Liver (tissue), 9 donors: Measurements from ENCODE around the gene FAM120C. TPM values are rescaled to one million over a fixed set of nuclear protein-coding genes. Genes with fewer than 3 reads are reported as not detected.

ENCODE experiments used
- DNase-seq: peaks from one replicate; pipeline ENCODE4 v3.0.0-alpha.2; 2017; ENCODE audit warnings: low spot score
- H3K27ac ChIP-seq, 2 donors: one replicate each; pipeline ENCODE4 v1.7.0; 2013; ENCODE audit warnings: inconsistent platforms in 2 of 2, low read length in 2 of 2, control low read depth in 1 of 2, low read depth in 1 of 2, mild to moderate bottlenecking in 1 of 2
- H3K27me3 ChIP-seq, 4 donors: one replicate each; pipeline versions ENCODE4 v1.6.1 to v1.7.0; 2013; ENCODE audit warnings: low read length in 3 of 4, inconsistent platforms in 1 of 4, mild to moderate bottlenecking in 1 of 4, moderate library complexity in 1 of 4; ENCODE audit not compliant: control insufficient read depth in 4 of 4, insufficient read depth in 4 of 4
- H3K36me3 ChIP-seq, 4 donors: one replicate each; pipeline versions ENCODE4 v1.6.1 to v1.7.0; 2013; ENCODE audit warnings: low read length in 3 of 4, mild to moderate bottlenecking in 3 of 4, low read depth in 1 of 4, moderate library complexity in 1 of 4; ENCODE audit not compliant: control insufficient read depth in 4 of 4, insufficient read depth in 3 of 4
- H3K4me1 ChIP-seq, 4 donors: one replicate each; pipeline versions ENCODE4 v1.6.1 to v1.7.0; 2013; ENCODE audit warnings: low read length in 3 of 4, mild to moderate bottlenecking in 3 of 4, moderate library complexity in 1 of 4; ENCODE audit not compliant: control insufficient read depth in 4 of 4, insufficient read depth in 4 of 4
- H3K4me3 ChIP-seq, 3 donors: one replicate each; pipeline versions ENCODE4 v1.6.1 to v1.7.0; 2013; ENCODE audit warnings: low read length in 3 of 3, control low read depth in 1 of 3, low read depth in 1 of 3, mild to moderate bottlenecking in 1 of 3
- H3K9ac ChIP-seq, 2 donors: one replicate each; pipeline ENCODE4 v1.7.0; 2013; ENCODE audit warnings: low read length in 2 of 2, mild to moderate bottlenecking in 2 of 2, moderate library complexity in 2 of 2, control low read depth in 1 of 2, low read depth in 1 of 2
- H3K9me3 ChIP-seq, 4 donors: one replicate each; pipeline versions ENCODE4 v1.6.1 to v1.7.0; 2013; ENCODE audit warnings: low read length in 3 of 4; ENCODE audit not compliant: control insufficient read depth in 4 of 4
- ATF3 ChIP-seq: IDR thresholded peaks from 2 replicates; pipeline ENCODE4 v1.6.1; 2016; ENCODE audit warnings: antibody characterized with exemption
- CTCF ChIP-seq: fragments of 150-350 bp; IDR thresholded peaks from 2 replicates; pipeline ENCODE4 v1.5.1; 2017; ENCODE audit warnings: improper control_type of control experiment, low read depth, low read length; ENCODE audit not compliant: missing input control
- EGR1 ChIP-seq, 2 donors: IDR thresholded peaks; 2 replicates each; pipeline ENCODE4 v1.6.1; 2016 to 2018; ENCODE audit warnings: antibody characterized with exemption in 2 of 2, low read depth in 2 of 2
- FOXA1 ChIP-seq: IDR thresholded peaks from 2 replicates; pipeline ENCODE4 v1.6.1; 2016; ENCODE audit warnings: antibody characterized with exemption
- FOXA2 ChIP-seq: IDR thresholded peaks from 2 replicates; pipeline ENCODE4 v1.6.1; 2016; ENCODE audit warnings: antibody characterized with exemption
- HNF4A ChIP-seq, 2 donors: conservative IDR thresholded peaks; 2 replicates each; pipeline ENCODE4 v1.6.1; 2016; ENCODE audit warnings: antibody characterized with exemption in 2 of 2, mild to moderate bottlenecking in 2 of 2
- HNF4G ChIP-seq: IDR thresholded peaks from 2 replicates; pipeline ENCODE4 v1.6.1; 2016; ENCODE audit warnings: antibody characterized with exemption
- JUND ChIP-seq, 2 donors: IDR thresholded peaks; 2 replicates each; pipeline ENCODE4 v1.6.1; 2016; ENCODE audit warnings: antibody characterized with exemption in 2 of 2
- MAX ChIP-seq: IDR thresholded peaks from 2 replicates; pipeline ENCODE4 v1.6.1; 2016; ENCODE audit warnings: antibody characterized with exemption
- NR2F2 ChIP-seq: IDR thresholded peaks from 2 replicates; pipeline ENCODE4 v1.6.1; 2016; ENCODE audit warnings: antibody characterized with exemption
- RAD21 ChIP-seq, 2 donors: IDR thresholded peaks; 2 replicates each; pipeline ENCODE4 v1.6.1; 2016; ENCODE audit warnings: antibody characterized with exemption in 2 of 2, mild to moderate bottlenecking in 2 of 2
- REST ChIP-seq: IDR thresholded peaks from 2 replicates; pipeline ENCODE4 v1.6.1; 2016; ENCODE audit warnings: antibody characterized with exemption, mild to moderate bottlenecking
- RXRA ChIP-seq, 2 donors: IDR thresholded peaks; 2 replicates each; pipeline ENCODE4 v1.6.1; 2017 to 2018; ENCODE audit warnings: antibody characterized with exemption in 2 of 2, mild to moderate bottlenecking in 1 of 2
- SP1 ChIP-seq: IDR thresholded peaks from 2 replicates; pipeline ENCODE4 v1.6.1; 2018; ENCODE audit warnings: antibody characterized with exemption, mild to moderate bottlenecking
- TAF1 ChIP-seq: conservative IDR thresholded peaks from 2 replicates; pipeline ENCODE4 v1.6.1; 2016; ENCODE audit warnings: antibody characterized with exemption, mild to moderate bottlenecking
- YY1 ChIP-seq: IDR thresholded peaks from 2 replicates; pipeline ENCODE4 v1.6.1; 2016; ENCODE audit warnings: antibody characterized with exemption, mild to moderate bottlenecking
- ZBTB33 ChIP-seq: IDR thresholded peaks from 2 replicates; pipeline ENCODE4 v1.6.1; 2016; ENCODE audit warnings: antibody characterized with exemption
- WGBS: extraction: QIAGEN DNeasy Blood & Tissue Kit; methylation state at CpG from one replicate; pipeline ENCODE4 v1.1.7; 2013; 5-methylcytosine and 5-hydroxymethylcytosine counted together
- polyA plus RNA-seq, 2 donors: library from polyadenylated mRNA; stranded (reverse) in 1 of 2; unstranded in 1 of 2; fragments of 200-250 nt in 1 of 2; fragments of >200 nt in 1 of 2; fragmentation: Nextera tagmentation in 1 of 2; extraction: Ambion mirVana in 1 of 2; gene quantifications; one replicate each; pipeline versions ENCODE4 v1.2.1 to v1.2.3, GENCODE V29; 2013 to 2015
- total RNA-seq, 2 donors: library from RNA; depleted of rRNA; stranded (reverse); fragments of >200 nt; gene quantifications; one replicate each; pipeline ENCODE4 v1.2.3, GENCODE V29; 2014
- donor health status: healthy.
- donor health status: healthy.
- donor health status: healthy.
- donor health status: healthy.
- donor health status: healthy.

FAM120C gene
- total and polyA plus RNA-seq, 4 donors, result 1.8 to 3.7 (median 2.3) TPM

- Histone ChIP-seq H3K9ac (no peak overlapping the region), H3K9me3 (no peaks in the 10 kb centered on the region), H3K4me1 (peaks cover 0 to 2% (median 0%) of the 10 kb centered on the region in 4 donors), H3K27me3 (no peaks in the 10 kb centered on the region), H3K27ac (no peak overlapping the region), H3K4me3 (no peak overlapping the region), H3K36me3 (peaks cover 0 to 6% (median 4%) of the 10 kb centered on the region in 4 donors)
- TF ChIP-seq JUND (IDR thresholded peaks at IDR 0.05) (no peak), REST (no peak), CTCF (no peak), EGR1 (IDR thresholded peaks at IDR 0.05; ENCODE audit: low read depth in 2 of 2) (no peak), ATF3 (no peak), YY1 (no peak), ZBTB33 (no peak), NR2F2 (no peak), MAX (no peak), HNF4G (no peak), FOXA2 (no peak), RXRA (IDR thresholded peaks at IDR 0.05) (no peak), RAD21 (IDR thresholded peaks at IDR 0.05) (no peak), TAF1 (no peak), SP1 (no peak), FOXA1 (no peak), HNF4A (conservative IDR thresholded peaks at IDR 0.05) (no peak)
- no peak for DNase-seq
- 94% methylated on average over 4 of the region's 4 CpGs for WGBS
These were observed 95.4 kb downstream of the FAM120C start for GRCh38 chrX:54087661-54088060.

GRCh38 chrX:54085666-54086065, 97.4 kb downstream of the FAM120C start:
- 97% methylated on average over 6 of the region's 6 CpGs for WGBS
- Histone ChIP-seq H3K9me3 (no peaks in the 10 kb centered on the region), H3K9ac (no peak overlapping the region), H3K36me3 (peaks cover 0 to 6% (median 4%) of the 10 kb centered on the region in 4 donors), H3K27me3 (no peaks in the 10 kb centered on the region), H3K4me3 (no peak overlapping the region), H3K4me1 (no peaks in the 10 kb centered on the region), H3K27ac (no peak overlapping the region)
- no peak for DNase-seq
- no peak for TF ChIP-seq NR2F2
- TF ChIP-seq JUND (IDR thresholded peaks at IDR 0.05), result no peak
- TF ChIP-seq SP1, result no peak
- no peak for TF ChIP-seq ATF3
- TF ChIP-seq FOXA1, result no peak
- no peak for TF ChIP-seq YY1
- no peak for TF ChIP-seq MAX
- TF ChIP-seq TAF1, result no peak
- TF ChIP-seq ZBTB33, result no peak
- TF ChIP-seq RAD21 (IDR thresholded peaks at IDR 0.05), result no peak
- TF ChIP-seq RXRA (IDR thresholded peaks at IDR 0.05), result no peak
- TF ChIP-seq FOXA2, result no peak
- no peak for TF ChIP-seq REST
- no peak for TF ChIP-seq HNF4A (conservative IDR thresholded peaks at IDR 0.05)
